Measurements from ENCODE around the gene FRMD4B.
A peak's percentile ranks its signal among the peaks of the same experiment; 100 is the strongest.
"Not testable (repeated sequence)": the region's sequence is repeated elsewhere in the genome, so short reads cannot be mapped to it uniquely, and the experiment has no call there.

Gene FRMD4B

GRCh38 chr3:69236812-69237707 lies 148.8 kb downstream of the FRMD4B start:
- in situ Hi-C loops (cut with HindIII; ENCODE audit: low pct_ligation_motif_present, low pct_unique_long_range_greater_than_20kb, low sequenced_read_pairs) = no loop called here
- peak; percentile 31 for DNase-seq

DNA sequence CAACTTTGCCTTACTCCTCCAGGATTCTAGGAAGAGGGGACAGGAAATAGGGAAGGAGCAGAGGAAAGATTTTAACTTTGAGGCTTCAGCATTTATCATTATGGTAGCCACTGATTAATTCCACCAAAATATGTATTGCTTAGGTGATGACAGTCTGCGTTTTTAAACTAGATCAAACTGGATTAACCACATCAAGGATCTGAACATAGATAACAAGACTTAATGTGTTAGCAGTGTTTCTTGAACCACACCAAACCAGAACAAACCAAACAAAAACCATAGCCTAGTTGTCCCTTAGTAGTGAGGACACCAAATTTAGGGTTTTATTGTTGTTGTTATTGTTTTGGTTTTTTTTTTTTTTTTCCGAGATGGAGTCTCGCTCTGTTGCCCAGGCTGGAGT lies 150.0 kb downstream of the FRMD4B start:
- in situ Hi-C loops (cut with HindIII; ENCODE audit: low pct_ligation_motif_present, low pct_unique_long_range_greater_than_20kb, low sequenced_read_pairs) = no loop called here

DNA sequence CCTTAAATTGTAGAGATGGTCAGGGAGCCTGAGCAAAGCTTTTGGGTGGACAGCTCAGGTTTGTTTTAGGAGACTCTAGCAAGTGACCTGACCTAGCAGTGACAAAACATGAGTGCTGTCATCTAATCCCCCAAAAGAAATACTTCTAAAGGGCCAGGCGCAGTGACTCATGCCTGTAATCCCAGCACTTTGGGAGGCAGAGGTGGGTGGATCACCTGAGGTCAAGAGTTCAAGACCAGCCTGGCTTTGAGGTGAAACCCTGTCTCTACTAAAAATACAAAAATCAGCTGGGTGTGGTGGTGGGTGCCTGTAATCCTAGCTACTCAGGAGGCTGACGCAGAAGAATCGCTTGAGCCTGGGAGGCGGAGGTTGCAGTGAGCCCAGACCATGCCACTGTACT lies 150.7 kb downstream of the FRMD4B start:
- in situ Hi-C loops (cut with HindIII; ENCODE audit: low pct_ligation_motif_present, low pct_unique_long_range_greater_than_20kb, low sequenced_read_pairs); DNase-seq: not testable (repeated sequence)

More for the DNA sequence above, 150.0 kb downstream of the FRMD4B start:
- no peak for DNase-seq

DNA sequence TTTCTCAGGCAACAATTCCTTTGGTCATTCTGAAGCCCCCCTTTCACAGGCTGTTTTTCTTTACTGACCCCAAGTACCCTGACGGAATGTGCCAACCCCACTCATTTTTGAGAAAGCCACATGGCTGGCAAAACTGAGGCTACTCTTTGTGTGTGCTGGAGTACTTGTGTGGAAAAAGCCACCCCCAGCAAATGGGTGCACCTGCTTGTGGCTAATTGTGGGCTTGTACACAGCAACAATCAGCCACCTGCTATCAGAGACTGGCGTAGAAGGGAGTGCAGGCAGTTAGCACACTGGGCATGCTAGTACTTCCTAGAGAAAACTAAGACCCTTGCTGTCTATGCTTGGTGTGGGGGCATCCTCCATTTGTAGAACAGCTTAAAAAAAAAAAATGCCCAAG lies 153.4 kb downstream of the FRMD4B start:
- in situ Hi-C loops (cut with HindIII; ENCODE audit: low pct_ligation_motif_present, low pct_unique_long_range_greater_than_20kb, low sequenced_read_pairs) = no loop called here
- no peak for DNase-seq

- in situ Hi-C loops (cut with HindIII; ENCODE audit: low pct_ligation_motif_present, low pct_unique_long_range_greater_than_20kb, low sequenced_read_pairs) = no loop called here
- peak; percentile 76 for DNase-seq
Measured at GRCh38 chr3:69231929-69232440, 153.9 kb downstream of the FRMD4B start.

DNA sequence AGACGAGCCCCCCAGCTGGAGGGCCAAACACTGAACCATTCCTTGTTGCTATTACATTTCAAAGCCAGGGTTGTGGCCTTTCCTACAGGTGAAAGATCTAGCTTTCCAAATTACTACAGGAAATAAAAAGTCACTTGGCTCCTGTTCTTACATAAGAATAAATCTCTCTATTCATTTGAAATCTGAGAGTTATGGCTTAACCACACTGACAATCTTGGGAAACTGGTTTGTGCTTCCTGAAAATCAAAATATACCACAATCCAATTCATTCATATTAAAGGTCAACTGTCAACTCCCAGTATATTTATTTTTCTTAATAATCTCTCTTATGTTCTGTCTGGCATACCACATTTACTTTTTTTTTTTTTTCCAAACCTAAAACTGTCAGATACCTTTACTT lies 159.8 kb downstream of the FRMD4B start:
- in situ Hi-C loops (cut with HindIII; ENCODE audit: low pct_ligation_motif_present, low pct_unique_long_range_greater_than_20kb, low sequenced_read_pairs) = no loop called here
- DNase-seq = no peak

GRCh38 chr3:69219101-69219708 lies 166.7 kb downstream of the FRMD4B start:
- in situ Hi-C loops (cut with HindIII; ENCODE audit: low pct_ligation_motif_present, low pct_unique_long_range_greater_than_20kb, low sequenced_read_pairs) = no loop called here
- DNase-seq = no peak

DNA sequence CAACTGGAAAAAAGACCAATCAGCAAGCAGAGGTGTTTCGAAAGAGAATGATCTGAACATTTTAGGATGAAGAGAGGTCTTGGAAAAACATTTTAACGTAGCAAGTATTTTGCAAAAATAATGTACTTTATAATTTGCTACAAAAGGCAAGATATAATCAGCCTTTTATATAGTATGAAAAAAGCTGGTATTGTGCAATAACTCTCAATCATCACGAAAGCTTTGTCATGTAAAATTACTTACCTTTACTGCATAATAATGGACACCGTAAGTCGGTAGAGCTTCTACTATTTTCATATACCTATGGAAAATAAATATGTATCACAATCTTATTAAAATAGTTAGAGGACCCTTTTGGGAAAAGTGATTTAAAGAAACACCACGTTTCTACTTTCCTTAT lies 167.8 kb downstream of the FRMD4B start:
- in situ Hi-C loops (cut with HindIII; ENCODE audit: low pct_ligation_motif_present, low pct_unique_long_range_greater_than_20kb, low sequenced_read_pairs) = no loop called here
- DNase-seq = no peak

- in situ Hi-C loops (cut with HindIII; ENCODE audit: low pct_ligation_motif_present, low pct_unique_long_range_greater_than_20kb, low sequenced_read_pairs) = no loop called here
- DNase-seq = no peak
Measured at GRCh38 chr3:69216981-69217380, 168.9 kb downstream of the FRMD4B start.

DNA sequence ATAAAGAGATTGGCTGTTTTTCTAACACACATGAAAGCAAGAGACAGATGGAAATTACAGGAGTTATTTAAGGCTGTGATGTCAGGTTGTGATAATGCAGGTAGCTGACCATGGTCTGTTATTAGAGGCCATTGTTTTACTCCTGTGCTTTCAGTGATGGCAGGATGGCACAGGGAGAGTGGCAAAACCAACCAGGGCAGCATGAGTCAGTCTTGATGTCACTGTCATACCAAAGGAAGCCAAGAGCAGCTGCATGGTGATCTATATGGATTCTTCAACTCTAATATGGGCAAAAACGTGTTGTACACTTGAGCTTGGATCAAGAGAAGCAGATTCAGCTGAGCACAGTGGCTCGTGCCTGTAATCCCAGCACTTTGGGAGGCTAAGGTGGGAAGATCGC lies 171.6 kb downstream of the FRMD4B start:
- in situ Hi-C loops (cut with HindIII; ENCODE audit: low pct_ligation_motif_present, low pct_unique_long_range_greater_than_20kb, low sequenced_read_pairs) = no loop called here
- no peak for DNase-seq

GRCh38 chr3:69212411-69213160 lies 173.3 kb downstream of the FRMD4B start:
- peak; percentile 18 for DNase-seq
- in situ Hi-C loops (cut with HindIII; ENCODE audit: low pct_ligation_motif_present, low pct_unique_long_range_greater_than_20kb, low sequenced_read_pairs) = no loop called here

DNA sequence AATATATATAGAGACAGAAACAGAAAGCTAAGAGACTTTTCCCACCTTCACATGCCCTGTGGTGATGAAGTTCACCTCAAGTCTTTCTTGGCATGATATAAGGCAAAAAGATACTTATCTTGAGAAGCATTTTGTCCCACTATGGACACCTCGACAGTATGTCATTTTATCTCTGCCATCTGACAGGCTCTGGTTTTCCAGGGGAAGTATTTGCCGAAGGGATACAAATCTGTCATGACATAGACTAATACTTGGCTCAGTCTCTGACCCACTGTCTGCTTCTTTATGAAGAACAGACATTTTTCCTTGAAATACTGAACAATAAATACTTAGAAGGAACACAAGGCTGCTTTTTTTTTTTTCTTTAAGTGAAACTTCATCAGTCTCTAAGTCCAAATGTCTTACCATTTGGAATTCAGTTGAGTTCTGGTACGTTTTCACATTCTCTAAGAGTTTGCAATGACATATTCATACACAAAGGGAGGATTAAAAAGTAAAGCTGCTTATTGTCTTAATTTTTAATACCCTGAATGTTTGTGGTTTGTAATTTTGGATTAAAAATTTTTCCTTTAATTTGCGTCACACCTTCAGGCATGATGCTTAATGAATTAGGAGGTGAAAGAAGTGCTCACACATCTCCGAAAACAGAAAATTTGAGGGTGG lies 175.7 kb downstream of the FRMD4B start:
- no peak for DNase-seq
- in situ Hi-C loops (cut with HindIII; ENCODE audit: low pct_ligation_motif_present, low pct_unique_long_range_greater_than_20kb, low sequenced_read_pairs) = no loop called here

- no peak for DNase-seq
- in situ Hi-C loops (cut with HindIII; ENCODE audit: low pct_ligation_motif_present, low pct_unique_long_range_greater_than_20kb, low sequenced_read_pairs) = no loop called here
Measured at GRCh38 chr3:69209413-69209812, 176.5 kb downstream of the FRMD4B start.

- no peak for DNase-seq
- in situ Hi-C loops (cut with HindIII; ENCODE audit: low pct_ligation_motif_present, low pct_unique_long_range_greater_than_20kb, low sequenced_read_pairs) = no loop called here
Measured at GRCh38 chr3:69207031-69207430, 178.9 kb downstream of the FRMD4B start.

DNA sequence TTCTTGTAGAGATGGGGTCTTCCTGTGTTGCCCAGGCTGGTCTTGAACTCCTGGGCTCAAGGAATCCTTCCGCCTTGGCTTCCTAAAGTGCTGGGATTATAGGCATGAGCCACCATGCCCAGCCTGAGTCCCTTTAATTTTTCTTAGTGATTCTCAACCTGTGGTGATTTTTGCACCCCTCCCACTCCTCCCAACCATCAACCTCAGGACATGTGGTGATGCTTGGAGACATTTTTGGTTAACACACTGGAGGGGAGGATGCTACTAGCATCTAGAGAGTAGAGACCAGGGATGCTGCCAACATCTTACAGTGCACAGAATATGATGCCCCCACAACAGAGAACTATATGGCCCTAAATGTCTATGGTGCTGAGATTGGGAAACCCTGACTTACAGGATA lies 180.5 kb downstream of the FRMD4B start:
- in situ Hi-C loops (cut with HindIII; ENCODE audit: low pct_ligation_motif_present, low pct_unique_long_range_greater_than_20kb, low sequenced_read_pairs) = no loop called here
- DNase-seq = no peak

- in situ Hi-C loops (cut with HindIII; ENCODE audit: low pct_ligation_motif_present, low pct_unique_long_range_greater_than_20kb, low sequenced_read_pairs) = no loop called here
- peak; percentile 81 for DNase-seq
Measured at GRCh38 chr3:69204315-69204957, 181.5 kb downstream of the FRMD4B start.

DNA sequence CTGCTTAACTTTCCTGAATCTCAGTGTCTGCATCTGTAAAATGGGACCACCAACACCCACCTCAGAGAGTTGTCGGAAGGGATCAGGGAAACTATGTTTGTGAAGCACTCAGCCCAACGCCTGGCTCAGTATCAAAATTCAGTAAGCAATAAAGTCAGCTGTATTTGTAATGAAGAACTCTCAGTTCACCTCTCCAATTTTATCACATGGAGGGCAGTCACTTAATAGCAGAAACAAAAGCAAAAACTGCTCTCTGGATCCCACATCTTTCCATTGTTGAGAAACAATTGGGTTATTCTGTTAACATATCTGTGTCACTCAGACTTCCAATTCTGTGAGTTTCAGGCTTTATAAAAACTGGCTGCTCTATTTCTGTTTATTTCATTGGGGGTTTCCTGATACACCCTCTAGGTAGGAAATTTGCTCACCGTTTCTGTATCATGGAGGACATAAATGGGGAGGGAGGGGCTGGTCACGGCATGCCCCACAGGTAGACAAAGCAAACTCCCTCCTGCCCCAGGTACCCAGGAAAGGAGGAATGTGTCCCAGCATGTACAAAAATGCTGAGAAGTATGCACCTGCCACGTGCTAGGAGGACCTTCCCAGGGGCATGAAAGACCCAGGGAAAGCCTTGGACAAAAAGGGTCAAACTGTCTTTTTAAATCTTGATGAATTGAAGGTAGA lies 182.1 kb downstream of the FRMD4B start:
- DNase-seq = peak; percentile 6
- in situ Hi-C loops (cut with HindIII; ENCODE audit: low pct_ligation_motif_present, low pct_unique_long_range_greater_than_20kb, low sequenced_read_pairs) = no loop called here

DNA sequence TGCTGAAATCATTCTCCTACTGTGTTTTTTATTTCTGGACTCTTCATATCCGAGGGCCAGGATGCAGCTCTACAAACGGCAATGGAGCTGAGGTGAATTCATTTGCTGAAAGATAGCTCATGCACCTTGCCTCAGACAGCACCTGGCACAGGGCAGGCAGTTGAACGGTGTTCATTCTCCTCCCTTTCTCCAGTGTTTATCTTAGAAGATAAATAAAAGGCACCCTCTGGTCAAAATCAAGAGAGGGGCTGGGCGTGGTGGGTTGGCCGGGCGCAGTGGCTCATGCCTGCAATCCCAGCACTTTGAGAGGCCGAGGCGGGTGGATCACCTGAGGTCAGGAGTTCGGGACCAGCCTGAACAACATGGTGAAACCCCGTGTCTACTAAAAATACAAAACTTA lies 184.2 kb downstream of the FRMD4B start:
- DNase-seq = no peak
- in situ Hi-C loops (cut with HindIII; ENCODE audit: low pct_ligation_motif_present, low pct_unique_long_range_greater_than_20kb, low sequenced_read_pairs) = no loop called here
